Measurements from ENCODE around the gene MTHFSD. TPM values are rescaled to one million over a fixed set of nuclear protein-coding genes. Genes with fewer than 3 reads are reported as not detected.

The MTHFSD gene
- total and polyA plus RNA-seq, 2 donors (not counting 3 experiments of a cell fraction or from before 2014, with no cell fraction given), result 16.7 to 21.1 TPM

DNA sequence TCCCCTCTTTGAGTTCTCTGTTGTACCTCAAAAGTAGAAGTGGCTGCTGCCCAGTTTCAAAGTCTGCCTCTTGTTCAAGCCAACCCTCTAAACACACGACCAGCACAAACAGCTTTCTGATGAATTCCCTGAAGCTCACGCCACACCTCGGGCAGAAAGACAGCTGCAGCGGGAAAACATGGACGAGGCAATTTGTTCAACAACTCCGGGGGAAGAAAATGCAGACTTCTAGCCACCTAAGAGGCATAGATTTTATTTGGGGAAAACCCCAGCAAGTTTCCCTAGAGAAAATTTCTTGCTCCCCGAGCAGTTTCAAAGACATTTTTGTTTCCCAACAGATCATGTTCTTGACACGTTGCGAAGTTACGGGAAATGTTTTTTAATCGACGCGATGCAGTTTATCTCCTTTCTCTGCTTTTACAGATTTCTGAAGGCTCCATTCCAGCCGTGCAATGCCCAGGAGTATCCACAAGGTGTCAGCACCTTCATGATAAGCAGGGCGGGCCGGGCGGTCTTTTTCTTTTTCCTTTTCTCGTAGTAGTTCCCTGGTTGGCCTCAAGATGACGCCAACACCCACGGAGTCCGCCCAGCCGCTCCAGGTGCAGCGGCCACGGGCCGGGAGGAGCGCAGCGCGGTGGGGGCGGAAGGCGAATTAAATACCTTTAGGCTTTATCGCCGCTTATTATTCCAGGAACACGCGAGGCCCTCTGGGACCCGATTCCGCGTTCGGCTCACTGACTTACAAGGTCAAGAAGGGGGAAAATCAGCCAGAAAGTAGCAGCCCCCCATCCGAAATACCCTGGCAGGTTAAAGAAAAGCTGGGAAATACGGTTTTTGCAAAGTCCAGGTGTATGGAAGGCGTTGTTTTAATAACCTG, 8.7 kb upstream of the MTHFSD start:
- dilution Hi-C loops (cut with MboI; ENCODE audit: extremely low pct_ligation_motif_present, low sequenced_read_pairs), result no loop called here
- H3K4me1 ChIP-seq (ENCODE audit: control insufficient read depth, extremely low read depth, insufficient read depth, low read length), result peaks cover 18% of the 10 kb centered on the region
- peak overlapping the region; percentile 28 to 99 (median 39) for H3K4me3 ChIP-seq (replicated peaks in 1 of 3; ENCODE audit: insufficient read depth in 1 of 3, low read depth in 1 of 3, low read length in 3 of 3)
- H3K27me3 ChIP-seq (ENCODE audit: control insufficient read depth in 2 of 2, insufficient read depth in 2 of 2, low read length in 2 of 2), result no peaks in the 10 kb centered on the region
- no peaks in the 10 kb centered on the region for H3K9me3 ChIP-seq (replicated peaks; ENCODE audit: control insufficient read depth, insufficient read depth, low read length)
- TF ChIP-seq POLR2AphosphoS5 (IDR thresholded peaks at IDR 0.05; ENCODE audit: insufficient read depth, low read depth, low read length) (peak; percentile 47), GATA2 (IDR thresholded peaks at IDR 0.05; ENCODE audit: insufficient read depth, insufficient read length, low read depth, low read length) (no peak)
- TF ChIP-seq, protein P1, sequence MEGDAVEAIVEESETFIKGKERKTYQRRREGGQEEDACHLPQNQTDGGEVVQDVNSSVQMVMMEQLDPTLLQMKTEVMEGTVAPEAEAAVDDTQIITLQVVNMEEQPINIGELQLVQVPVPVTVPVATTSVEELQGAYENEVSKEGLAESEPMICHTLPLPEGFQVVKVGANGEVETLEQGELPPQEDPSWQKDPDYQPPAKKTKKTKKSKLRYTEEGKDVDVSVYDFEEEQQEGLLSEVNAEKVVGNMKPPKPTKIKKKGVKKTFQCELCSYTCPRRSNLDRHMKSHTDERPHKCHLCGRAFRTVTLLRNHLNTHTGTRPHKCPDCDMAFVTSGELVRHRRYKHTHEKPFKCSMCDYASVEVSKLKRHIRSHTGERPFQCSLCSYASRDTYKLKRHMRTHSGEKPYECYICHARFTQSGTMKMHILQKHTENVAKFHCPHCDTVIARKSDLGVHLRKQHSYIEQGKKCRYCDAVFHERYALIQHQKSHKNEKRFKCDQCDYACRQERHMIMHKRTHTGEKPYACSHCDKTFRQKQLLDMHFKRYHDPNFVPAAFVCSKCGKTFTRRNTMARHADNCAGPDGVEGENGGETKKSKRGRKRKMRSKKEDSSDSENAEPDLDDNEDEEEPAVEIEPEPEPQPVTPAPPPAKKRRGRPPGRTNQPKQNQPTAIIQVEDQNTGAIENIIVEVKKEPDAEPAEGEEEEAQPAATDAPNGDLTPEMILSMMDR (IDR thresholded peaks at IDR 0.05; ENCODE audit: extremely low read depth in 1 of 2, insufficient read depth in 1 of 2, low read depth in 1 of 2, low read length in 2 of 2), result peak; percentile 99 to 100
- no peaks in the 10 kb centered on the region for H3K9me1 ChIP-seq (replicated peaks; ENCODE audit: control insufficient read depth, extremely low read depth, insufficient read depth, low read length)
- peak overlapping the region; percentile 78 for H3K27ac ChIP-seq (ENCODE audit: insufficient read depth, low read depth, low read length)
- H2AFZ ChIP-seq (ENCODE audit: low read depth, low read length), result peak overlapping the region; percentile 93
- ChIA-PET CTCF (interaction anchor here (0.7 to 10.4 kb wide), 53 partner anchors 9 to 830 kb away, joined by 3 to 283 read pairs (median 4); partner anchors contain the start of gene FBXO31), POLR2A (interaction anchor here (1.0 kb wide), 1 partner anchor 498 kb away, joined by 3 read pairs; no protein-coding TSS in a partner anchor)
- intact Hi-C loops (cut with micrococcal nuclease), result loop anchor here (1.0 to 5.0 kb wide), 8 partner anchors 311 to 829 kb away; partner anchors contain the start of gene MAP1LC3B
- H4K20me1 ChIP-seq (replicated peaks; ENCODE audit: control insufficient read depth, extremely low read depth, insufficient read depth, low read length), result no peaks in the 10 kb centered on the region
- H3K79me2 ChIP-seq (ENCODE audit: control insufficient read depth, insufficient read depth, low read length), result peaks cover 34% of the 10 kb centered on the region
- DNase-seq (ENCODE audit: low read depth, low spot score), result peak; percentile 92
- BruUV-seq (replicated peaks), result no TSS peak
- peak overlapping the region; percentile 66 for H3K9ac ChIP-seq (replicated peaks; ENCODE audit: extremely low read depth, insufficient read depth, low read length)
- FAIRE-seq, result peak; percentile 86
- no peaks in the 10 kb centered on the region for H3K36me3 ChIP-seq (ENCODE audit: control insufficient read depth in 2 of 2, extremely low read depth in 1 of 2, insufficient read depth in 2 of 2, low read length in 2 of 2)
- H3K4me2 ChIP-seq (ENCODE audit: insufficient read depth, low read length), result peak overlapping the region; percentile 98
